Stimulated activated effector memory CD8-positive, alpha-beta T cell treated with anti-CD3 and anti-CD28 coated beads, Interleukin-12 subunit alpha, Interleukin-12 subunit beta, amount 100 ng/mL, for 72 hours (primary cell): ENCODE results near the gene GDI1.
"Not testable (repeated sequence)": the region's sequence is repeated elsewhere in the genome, so short reads cannot be mapped to it uniquely, and the experiment has no call there.

Experiments
- ATAC-seq: fragments of 150-1000 bp; cut with Tn5 transposase; 2 replicates; pipeline ENCODE4 v1.10.0; 2021
- DNase-seq, 2 donors: peaks; one replicate each; pipeline ENCODE4 v3.0.0; 2021 to 2022; ENCODE audit warnings: low spot score in 2 of 2
- H3K27ac Mint-ChIP-seq: one replicate; pipeline ENCODE4 v1.8.0; 2022; ENCODE audit warnings: mild to moderate bottlenecking, mixed read lengths
- H3K36me3 Mint-ChIP-seq: one replicate; pipeline ENCODE4 v1.8.0; 2022; ENCODE audit warnings: mild to moderate bottlenecking, mixed read lengths
- H3K4me1 Mint-ChIP-seq: one replicate; pipeline ENCODE4 v1.8.0; 2022; ENCODE audit warnings: mixed read lengths
- H3K4me3 Mint-ChIP-seq: one replicate; pipeline ENCODE4 v1.8.0; 2022; ENCODE audit warnings: mild to moderate bottlenecking, mixed read lengths
- H3K9me3 Mint-ChIP-seq: one replicate; pipeline ENCODE4 v1.8.0; 2022; ENCODE audit warnings: mixed read lengths

Gene GDI1

DNA sequence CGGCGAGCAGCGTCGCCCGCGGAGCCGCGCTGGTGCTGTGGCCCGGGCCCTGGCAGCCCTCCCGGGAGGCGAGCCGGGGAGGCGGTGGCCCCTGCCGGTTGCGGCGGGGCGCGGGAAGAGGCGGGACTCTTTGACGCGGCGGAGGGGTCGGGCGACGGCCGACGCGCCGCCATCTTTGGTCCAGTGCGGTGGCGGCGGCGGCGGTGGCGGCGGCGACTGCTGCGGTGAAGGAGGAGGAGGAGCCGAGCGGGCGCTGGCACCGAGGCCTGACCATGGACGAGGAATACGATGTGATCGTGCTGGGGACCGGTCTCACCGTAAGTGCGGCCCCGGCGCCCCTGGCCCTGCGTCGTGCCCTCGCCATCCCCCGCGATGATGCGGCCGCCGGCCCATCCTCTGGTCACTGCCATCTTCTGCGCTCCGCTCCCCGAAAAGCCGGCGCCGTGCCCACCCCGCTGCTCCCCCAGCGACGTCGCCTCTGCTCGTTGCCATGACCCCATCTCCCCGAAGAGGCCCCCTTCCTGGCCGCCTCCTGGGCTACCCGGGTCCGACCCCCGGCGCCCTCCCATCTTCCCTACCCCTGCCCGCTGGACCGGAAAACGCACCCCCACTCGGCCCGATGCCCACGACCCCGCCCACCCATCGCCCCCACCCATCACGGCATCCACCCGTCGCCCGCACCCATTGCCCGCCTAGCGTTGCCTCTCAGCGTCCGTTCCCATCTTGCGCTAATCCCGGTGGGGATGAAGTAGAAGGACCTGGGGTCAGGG lies at the start of gene GDI1:
TSS of gene GDI1 (plus strand) at position 172 of the 770 bp plus-strand sequence. CDS start at position 273, 101 bp downstream.
- Mint-ChIP-seq H3K4me1 (peaks cover 37% of the 10 kb centered on the region), H3K4me3 (peak within 1 kb of the TSS; percentile 82), H3K27ac (peak within 1 kb of the TSS; percentile 93), H3K9me3 (no peaks in the 10 kb centered on the region), H3K36me3 (peaks cover 63% of the 10 kb centered on the region)
- DNase-seq = peak; percentile 49 to 70
- peak; percentile 65 for ATAC-seq

DNA sequence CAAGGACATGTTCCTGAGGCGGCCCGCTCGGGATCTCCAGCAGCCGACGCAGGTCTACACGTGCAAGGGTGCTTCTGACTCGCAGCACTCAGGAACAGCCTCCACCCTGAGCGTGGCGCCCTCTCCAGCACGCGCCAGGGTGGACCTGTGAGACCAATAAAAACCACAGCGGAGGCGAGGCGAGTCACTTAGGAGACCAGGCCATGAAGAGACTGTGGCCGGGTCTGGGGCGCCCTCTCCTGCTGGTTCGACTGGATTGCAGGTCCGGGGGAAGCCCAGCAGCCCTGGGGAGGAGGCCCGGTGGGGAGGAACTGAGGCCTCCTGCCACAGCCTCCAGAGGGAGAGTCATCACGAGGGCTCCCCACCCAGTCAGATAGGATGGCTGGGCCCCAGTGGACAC lies 48.9 kb upstream of the GDI1 start:
- peak; percentile 63 for ATAC-seq
- peaks cover 18% of the 10 kb centered on the region for H3K36me3 Mint-ChIP-seq
- DNase-seq, H3K9me3 Mint-ChIP-seq, H3K4me3 Mint-ChIP-seq, H3K27ac Mint-ChIP-seq, H3K4me1 Mint-ChIP-seq: not testable (repeated sequence)

GRCh38 chrX:154388649-154389048 lies 48.3 kb upstream of the GDI1 start:
- H3K27ac Mint-ChIP-seq, DNase-seq, H3K4me3 Mint-ChIP-seq, H3K9me3 Mint-ChIP-seq, H3K4me1 Mint-ChIP-seq: not testable (repeated sequence)
- ATAC-seq = peak; percentile 56
- peaks cover 12% of the 10 kb centered on the region for H3K36me3 Mint-ChIP-seq

GRCh38 chrX:154389812-154390747 lies 46.9 kb upstream of the GDI1 start:
- H3K9me3 Mint-ChIP-seq, H3K36me3 Mint-ChIP-seq, H3K4me3 Mint-ChIP-seq, H3K4me1 Mint-ChIP-seq, H3K27ac Mint-ChIP-seq: not testable (repeated sequence)
- peak in 1 of 2 donors; percentile 51 for DNase-seq
- ATAC-seq = peak; percentile 77

DNA sequence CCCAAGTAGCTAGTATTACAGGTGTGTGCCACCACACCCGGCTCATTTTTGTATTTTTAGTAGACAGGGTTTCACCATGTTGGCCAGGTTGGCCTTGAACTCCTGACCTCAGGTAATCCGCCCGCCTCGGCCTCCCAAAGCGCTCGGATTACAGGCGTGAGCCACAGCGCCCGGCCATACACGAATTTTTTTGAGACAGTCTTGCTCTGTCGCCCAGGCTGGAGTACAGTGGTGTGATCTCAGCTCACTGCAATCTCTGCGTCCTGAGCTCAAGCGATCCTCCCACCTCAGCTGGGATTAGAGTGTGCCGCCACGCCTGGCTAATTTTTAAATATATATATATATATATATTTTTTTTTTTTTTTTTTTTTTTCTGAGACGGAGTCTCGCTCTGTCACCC lies 40.6 kb upstream of the GDI1 start:
- peak overlapping the region; percentile 92 for H3K4me3 Mint-ChIP-seq
- H3K36me3 Mint-ChIP-seq = peaks cover 40% of the 10 kb centered on the region
- not testable (repeated sequence) for H3K27ac Mint-ChIP-seq, DNase-seq, H3K9me3 Mint-ChIP-seq, ATAC-seq
- H3K4me1 Mint-ChIP-seq = peaks cover 22% of the 10 kb centered on the region

- H3K27ac Mint-ChIP-seq = peak overlapping the region; percentile 100
- peak; percentile 44 to 82 for DNase-seq
- H3K9me3 Mint-ChIP-seq = no peaks in the 10 kb centered on the region
- H3K4me1 Mint-ChIP-seq = peaks cover 22% of the 10 kb centered on the region
- H3K36me3 Mint-ChIP-seq = peaks cover 45% of the 10 kb centered on the region
- ATAC-seq = peak; percentile 73
- H3K4me3 Mint-ChIP-seq = peak overlapping the region; percentile 92
Measured at GRCh38 chrX:154396973-154397887, 39.7 kb upstream of the GDI1 start.

DNA sequence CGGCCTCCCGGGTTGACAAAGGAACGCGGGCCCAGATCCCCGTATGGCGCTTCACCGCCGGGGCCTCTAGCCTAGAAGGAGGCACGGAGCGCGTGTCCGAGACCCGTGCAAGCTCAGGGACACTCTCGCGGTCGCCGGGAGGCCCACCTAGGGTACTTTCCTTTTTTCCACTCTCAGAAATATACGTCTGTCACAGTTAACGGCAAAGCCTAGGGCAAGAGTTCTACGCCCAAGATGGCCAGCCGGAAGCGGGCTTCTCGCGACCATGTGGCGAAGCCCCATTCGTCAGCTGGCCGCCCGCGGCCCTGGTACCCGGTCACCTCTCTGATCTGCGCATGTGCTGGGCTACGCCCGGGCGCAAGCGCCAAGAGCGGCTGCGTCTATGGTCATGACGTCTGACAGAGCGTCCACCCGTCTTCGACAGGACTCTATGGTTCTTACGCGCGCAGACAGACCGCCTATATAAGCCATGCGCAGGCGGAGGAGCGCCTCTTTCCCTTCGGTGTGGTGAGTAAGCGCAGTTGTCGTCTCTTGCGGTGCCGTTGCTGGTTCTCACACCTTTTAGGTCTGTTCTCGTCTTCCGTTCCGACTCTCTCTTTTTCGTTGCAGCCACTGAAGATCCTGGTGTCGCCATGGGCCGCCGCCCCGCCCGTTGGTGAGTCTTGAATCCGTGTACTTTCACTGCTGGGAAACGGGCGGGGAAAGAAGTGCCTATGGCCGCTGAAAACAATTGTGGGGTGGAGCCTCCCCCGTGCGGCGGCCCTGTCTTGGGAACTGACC lies 38.9 kb upstream of the GDI1 start, which contains the start of gene RPL10:
TSS of gene RPL10 (plus strand) at position 490 of the 780 bp plus-strand sequence. CDS start at position 633, 143 bp downstream.
- peak; percentile 71 to 91 for DNase-seq
- Mint-ChIP-seq H3K4me3 (peak within 1 kb of the TSS; percentile 92), H3K36me3 (peaks cover 45% of the 10 kb centered on the region), H3K9me3 (no peaks in the 10 kb centered on the region), H3K4me1 (peaks cover 22% of the 10 kb centered on the region), H3K27ac (peak within 1 kb of the TSS; percentile 100)
- peak; percentile 88 for ATAC-seq

DNA sequence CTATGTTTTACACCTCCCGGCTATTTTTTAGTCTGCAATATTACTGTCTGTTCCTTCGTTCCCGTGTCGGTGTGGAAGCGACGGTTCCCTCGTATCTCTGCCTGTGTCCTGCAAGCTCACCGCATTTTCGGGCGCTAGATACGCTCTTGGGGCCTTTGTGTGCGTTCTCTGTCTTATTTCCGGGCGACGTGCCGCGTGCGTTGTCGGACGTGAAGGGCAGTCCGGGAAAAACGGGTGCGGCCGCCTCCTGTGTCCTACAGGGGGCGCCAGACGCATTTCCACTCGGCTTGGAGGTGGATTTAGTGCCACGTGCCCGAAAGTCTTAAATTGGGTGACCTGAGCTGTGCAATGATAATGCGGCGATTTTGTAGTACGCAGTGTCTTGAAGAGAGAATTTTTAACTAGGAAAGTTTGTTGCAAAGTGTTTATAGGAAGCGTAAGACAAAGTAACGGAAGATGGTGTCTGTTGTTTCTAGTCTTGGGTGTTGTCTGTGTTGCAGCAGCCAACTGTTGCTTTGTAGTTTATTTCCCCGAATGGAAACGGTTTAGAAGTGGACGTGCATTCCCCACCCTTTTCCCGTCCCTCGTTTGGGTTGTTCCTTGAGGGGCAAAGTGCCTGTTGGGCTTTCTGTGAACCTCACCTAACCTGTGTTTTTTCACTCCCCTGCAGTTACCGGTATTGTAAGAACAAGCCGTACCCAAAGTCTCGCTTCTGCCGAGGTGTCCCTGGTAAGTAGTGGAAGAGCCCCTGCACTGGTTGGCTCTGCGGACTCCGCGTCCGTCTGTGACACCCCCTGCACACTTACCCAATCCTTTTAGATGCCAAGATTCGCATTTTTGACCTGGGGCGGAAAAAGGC lies 38.1 kb upstream of the GDI1 start:
- peaks cover 45% of the 10 kb centered on the region for H3K36me3 Mint-ChIP-seq
- peaks cover 22% of the 10 kb centered on the region for H3K4me1 Mint-ChIP-seq
- H3K27ac Mint-ChIP-seq = peak overlapping the region; percentile 100
- H3K9me3 Mint-ChIP-seq = no peaks in the 10 kb centered on the region
- H3K4me3 Mint-ChIP-seq = peak overlapping the region; percentile 92
- peak; percentile 59 to 88 for DNase-seq
- ATAC-seq = peak; percentile 41

GRCh38 chrX:154399527-154400368 lies 37.2 kb upstream of the GDI1 start:
- peaks cover 45% of the 10 kb centered on the region for H3K36me3 Mint-ChIP-seq
- no peaks in the 10 kb centered on the region for H3K9me3 Mint-ChIP-seq
- no peak for DNase-seq
- H3K4me1 Mint-ChIP-seq = peaks cover 22% of the 10 kb centered on the region
- peak overlapping the region; percentile 100 for H3K27ac Mint-ChIP-seq
- H3K4me3 Mint-ChIP-seq = peak overlapping the region; percentile 92
- no peak for ATAC-seq

DNA sequence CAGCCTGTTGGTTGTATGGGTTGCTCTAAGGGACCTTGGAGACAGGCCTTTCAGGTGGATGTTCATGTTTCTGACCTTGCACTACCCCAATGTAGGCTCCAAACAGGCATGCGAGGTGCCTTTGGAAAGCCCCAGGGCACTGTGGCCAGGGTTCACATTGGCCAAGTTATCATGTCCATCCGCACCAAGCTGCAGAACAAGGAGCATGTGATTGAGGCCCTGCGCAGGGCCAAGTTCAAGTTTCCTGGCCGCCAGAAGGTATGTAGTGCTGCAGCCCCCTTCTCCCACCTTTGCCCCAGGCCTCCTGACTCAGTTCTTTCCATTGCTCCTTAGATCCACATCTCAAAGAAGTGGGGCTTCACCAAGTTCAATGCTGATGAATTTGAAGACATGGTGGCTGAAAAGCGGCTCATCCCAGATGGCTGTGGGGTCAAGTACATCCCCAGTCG lies 36.6 kb upstream of the GDI1 start:
- ATAC-seq, H3K9me3 Mint-ChIP-seq, DNase-seq: not testable (repeated sequence)
- Mint-ChIP-seq H3K36me3 (peaks cover 45% of the 10 kb centered on the region), H3K4me3 (peak overlapping the region; percentile 92), H3K27ac (peak overlapping the region; percentile 100), H3K4me1 (peaks cover 22% of the 10 kb centered on the region)

GRCh38 chrX:154401045-154401799 lies 35.7 kb upstream of the GDI1 start:
- H3K27ac Mint-ChIP-seq = peak overlapping the region; percentile 100
- H3K9me3 Mint-ChIP-seq = no peaks in the 10 kb centered on the region
- DNase-seq (no peak), ATAC-seq (peak; percentile 0)
- peak overlapping the region; percentile 92 for H3K4me3 Mint-ChIP-seq
- H3K4me1 Mint-ChIP-seq = peaks cover 22% of the 10 kb centered on the region
- peaks cover 45% of the 10 kb centered on the region for H3K36me3 Mint-ChIP-seq
